ENCODE results near the gene UBE2M.

The UBE2M gene

GRCh38 chr19:58572026-58572817, 13.8 kb upstream of the UBE2M start:
- FAIRE-seq = no peak
- no peak for DNase-seq (ENCODE audit: extremely low spot score, insufficient read length, low read depth)

- DNase-seq (ENCODE audit: extremely low spot score, insufficient read length, low read depth) (no peak), FAIRE-seq (no peak)
Measured at GRCh38 chr19:58571575-58571947, 13.2 kb upstream of the UBE2M start.

GRCh38 chr19:58570770-58571574, 12.6 kb upstream of the UBE2M start:
- DNase-seq (ENCODE audit: extremely low spot score, insufficient read length, low read depth) (no peak), FAIRE-seq (no peak)

GRCh38 chr19:58569943-58570670, 11.7 kb upstream of the UBE2M start:
- DNase-seq (ENCODE audit: extremely low spot score, insufficient read length, low read depth) = no peak
- no peak for FAIRE-seq

- DNase-seq (ENCODE audit: extremely low spot score, insufficient read length, low read depth) (no peak), FAIRE-seq (no peak)
Measured at GRCh38 chr19:58569191-58569942, 11.0 kb upstream of the UBE2M start.

GRCh38 chr19:58568453-58569130, 10.2 kb upstream of the UBE2M start:
- FAIRE-seq (no peak), DNase-seq (ENCODE audit: extremely low spot score, insufficient read length, low read depth) (no peak)

GRCh38 chr19:58566989-58567388, 8.6 kb upstream of the UBE2M start:
- no peak for FAIRE-seq
- no peak for DNase-seq (ENCODE audit: extremely low spot score, insufficient read length, low read depth)

GRCh38 chr19:58563823-58564222, 5.4 kb upstream of the UBE2M start:
- DNase-seq (ENCODE audit: extremely low spot score, insufficient read length, low read depth) (no peak), FAIRE-seq (no peak)

- FAIRE-seq (peak; percentile 65), DNase-seq (ENCODE audit: extremely low spot score, insufficient read length, low read depth) (no peak)
Measured at GRCh38 chr19:58563034-58563573, 4.7 kb upstream of the UBE2M start.

GRCh38 chr19:58562122-58563033, 4.0 kb upstream of the UBE2M start:
- DNase-seq (ENCODE audit: extremely low spot score, insufficient read length, low read depth) (no peak), FAIRE-seq (no peak)

- FAIRE-seq = no peak
- no peak for DNase-seq (ENCODE audit: extremely low spot score, insufficient read length, low read depth)
Measured at GRCh38 chr19:58561373-58562121, 3.1 kb upstream of the UBE2M start.

- FAIRE-seq = no peak
- DNase-seq (ENCODE audit: extremely low spot score, insufficient read length, low read depth) = no peak
Measured at GRCh38 chr19:58560921-58561320, 2.5 kb upstream of the UBE2M start.

GRCh38 chr19:58560007-58560887, 1.8 kb upstream of the UBE2M start:
- DNase-seq (ENCODE audit: extremely low spot score, insufficient read length, low read depth) (no peak), FAIRE-seq (no peak)

GRCh38 chr19:58559275-58560006, 1.0 kb upstream of the UBE2M start:
- no peak for FAIRE-seq
- DNase-seq (ENCODE audit: extremely low spot score, insufficient read length, low read depth) = peak; percentile 67

GRCh38 chr19:58558623-58559274, 338 bp upstream of the UBE2M start:
- peak; percentile 81 for DNase-seq (ENCODE audit: extremely low spot score, insufficient read length, low read depth)
- peak; percentile 98 for FAIRE-seq

All from GM18507 (cell line).